SK-N-SH treated with all-trans-retinoic acid at 6 μM for 48 hours (cell line): ENCODE results near the gene PHF3.

Experiments
- ATAC-seq: fragments of 200-7000 bp; cut with Tn5 transposase; 3 replicates; pipeline ENCODE4 v1.9.1; 2020; ENCODE audit warnings: mild to moderate bottlenecking, moderate library complexity
- ARNTL ChIP-seq: fragments of 450-650 bp; formaldehyde crosslinking; IDR thresholded peaks from 2 replicates; pipeline ENCODE4 v1.5.0; 2020; ENCODE audit warnings: low read depth, mild to moderate bottlenecking, moderate library complexity, borderline replicate concordance
- BACH2 ChIP-seq: fragments of 250-450 bp; sonication (Bioruptor Pico); IDR thresholded peaks from 2 replicates; pipeline ENCODE4 v1.9.0; 2021; ENCODE audit warnings: mild to moderate bottlenecking, borderline replicate concordance
- CSDC2 ChIP-seq: fragments of 250-450 bp; sonication (Bioruptor Pico); IDR thresholded peaks from 2 replicates; pipeline ENCODE4 v1.5.0; 2020; ENCODE audit warnings: mild to moderate bottlenecking, moderate library complexity
- CSRNP3 ChIP-seq: fragments of 250-450 bp; sonication (Bioruptor Pico); IDR thresholded peaks from 2 replicates; pipeline ENCODE4 v1.5.1; 2021; ENCODE audit warnings: mild to moderate bottlenecking, moderate library complexity
- ESRRG ChIP-seq: fragments of 250-450 bp; sonication (Bioruptor Pico); IDR thresholded peaks from 2 replicates; pipeline ENCODE4 v1.6.1; 2021; ENCODE audit warnings: mild to moderate bottlenecking
- GLIS3 ChIP-seq: fragments of 250-450 bp; sonication (Bioruptor Pico); IDR thresholded peaks from 2 replicates; pipeline ENCODE4 v1.5.0; 2020; ENCODE audit warnings: mild to moderate bottlenecking, moderate library complexity
- ISL1 ChIP-seq: fragments of 250-450 bp; sonication (Bioruptor Pico); IDR thresholded peaks from 2 replicates; pipeline ENCODE4 v2.1.2; 2022; ENCODE audit warnings: mild to moderate bottlenecking, moderate library complexity
- PATZ1 ChIP-seq: fragments of 250-450 bp; sonication (Bioruptor Pico); IDR thresholded peaks from 2 replicates; pipeline ENCODE4 v1.8.0; 2020; ENCODE audit warnings: mild to moderate bottlenecking, moderate library complexity, borderline replicate concordance
- POU6F1 ChIP-seq: fragments of 250-450 bp; sonication (Bioruptor Pico); IDR thresholded peaks from 2 replicates; pipeline ENCODE4 v1.8.0; 2021; ENCODE audit warnings: low read depth, mild to moderate bottlenecking, moderate library complexity, borderline replicate concordance
- PPARA ChIP-seq: fragments of 250-450 bp; sonication (Bioruptor Pico); IDR thresholded peaks from 2 replicates; pipeline ENCODE4 v1.5.0; 2020; ENCODE audit warnings: mild to moderate bottlenecking, borderline replicate concordance
- RARB ChIP-seq: fragments of 250-450 bp; sonication (Bioruptor Pico); IDR thresholded peaks from 2 replicates; pipeline ENCODE4 v1.8.0; 2021; ENCODE audit warnings: mild to moderate bottlenecking, moderate library complexity
- SNAI2 ChIP-seq: fragments of 250-450 bp; sonication (Bioruptor Pico); IDR thresholded peaks from 2 replicates; pipeline ENCODE4 v1.5.0; 2020; ENCODE audit warnings: mild to moderate bottlenecking, moderate library complexity
- TCF4 ChIP-seq: fragments of 250-450 bp; sonication (Bioruptor Pico); IDR thresholded peaks from 2 replicates; pipeline ENCODE4 v1.8.0; 2021; ENCODE audit warnings: mild to moderate bottlenecking, moderate library complexity, borderline replicate concordance
- TSHZ2 ChIP-seq: fragments of 250-450 bp; sonication (Bioruptor Pico); IDR thresholded peaks from 2 replicates; pipeline ENCODE4 v1.5.0; 2020; ENCODE audit warnings: mild to moderate bottlenecking, moderate library complexity
- ZC3H10 ChIP-seq: fragments of 250-450 bp; sonication (Bioruptor Pico); IDR thresholded peaks from 2 replicates; pipeline ENCODE4 v1.5.1; 2021; ENCODE audit warnings: mild to moderate bottlenecking, moderate library complexity
- ZFP3 ChIP-seq: fragments of 250-450 bp; sonication (Bioruptor Pico); IDR thresholded peaks from 2 replicates; pipeline ENCODE4 v1.5.0; 2020; ENCODE audit warnings: mild to moderate bottlenecking, moderate library complexity
- ZFP30 ChIP-seq: fragments of 450-650 bp; formaldehyde crosslinking; IDR thresholded peaks from 2 replicates; pipeline ENCODE4 v1.5.0; 2022; ENCODE audit warnings: mild to moderate bottlenecking, moderate library complexity
- ZNF565 ChIP-seq: fragments of 450-650 bp; formaldehyde crosslinking; conservative IDR thresholded peaks from 2 replicates; pipeline ENCODE4 v1.5.0; 2020; ENCODE audit warnings: low read depth, mild to moderate bottlenecking, moderate library complexity
- ZNF8 ChIP-seq: fragments of 450-650 bp; formaldehyde crosslinking; IDR thresholded peaks from 2 replicates; pipeline ENCODE4 v1.5.0; 2020; ENCODE audit warnings: mild to moderate bottlenecking, moderate library complexity

The PHF3 gene

GRCh38 chr6:63652980-63653379, 17.4 kb downstream of the PHF3 start:
- ATAC-seq = no peak
- TF ChIP-seq ZFP30 (CRISPR knock-in tag) (no peak), RARB (CRISPR knock-in tag) (no peak), ESRRG (no peak), PATZ1 (no peak), PPARA (CRISPR knock-in tag) (no peak), ZNF565 (CRISPR knock-in tag) (no peak), POU6F1 (CRISPR knock-in tag) (no peak)

GRCh38 chr6:63660757-63661156, 25.2 kb downstream of the PHF3 start:
- TF ChIP-seq SNAI2 (CRISPR knock-in tag) = no peak
- no peak for TF ChIP-seq ZFP3
- TF ChIP-seq ZNF8 (CRISPR knock-in tag) = no peak
- TF ChIP-seq ZFP30 (CRISPR knock-in tag) = no peak
- no peak for TF ChIP-seq CSRNP3
- no peak for TF ChIP-seq RARB (CRISPR knock-in tag)
- no peak for TF ChIP-seq ARNTL (CRISPR knock-in tag)
- TF ChIP-seq, all 23 proteins: peak for 0
- no peak for ATAC-seq

- TF ChIP-seq BACH2 (CRISPR knock-in tag) (no peak), TCF4 (no peak), ZNF8 (CRISPR knock-in tag) (no peak), CSDC2 (no peak), ISL1 (CRISPR knock-in tag) (no peak), ZC3H10 (CRISPR knock-in tag) (no peak), PPARA (CRISPR knock-in tag) (no peak), ZFP30 (CRISPR knock-in tag) (no peak), RARB (CRISPR knock-in tag) (no peak), PATZ1 (no peak), ZFP3 (no peak), GLIS3 (CRISPR knock-in tag) (no peak), TSHZ2 (CRISPR knock-in tag) (no peak)
- ATAC-seq = no peak
Observed at GRCh38 chr6:63661769-63662168, 26.2 kb downstream of the PHF3 start.
